HuH-7 (cell line): ENCODE measurements around the gene ITGAV.
A peak's percentile ranks its signal among the peaks of the same experiment; 100 is the strongest.

Experiments
- DNase-seq: peaks from one replicate; pipeline ENCODE4 v3.0.0; 2011; ENCODE audit warnings: low spot score

The ITGAV gene

GRCh38 chr2:186575302-186575701, 14.6 kb upstream of the ITGAV start:
- DNase-seq: no peak

DNA sequence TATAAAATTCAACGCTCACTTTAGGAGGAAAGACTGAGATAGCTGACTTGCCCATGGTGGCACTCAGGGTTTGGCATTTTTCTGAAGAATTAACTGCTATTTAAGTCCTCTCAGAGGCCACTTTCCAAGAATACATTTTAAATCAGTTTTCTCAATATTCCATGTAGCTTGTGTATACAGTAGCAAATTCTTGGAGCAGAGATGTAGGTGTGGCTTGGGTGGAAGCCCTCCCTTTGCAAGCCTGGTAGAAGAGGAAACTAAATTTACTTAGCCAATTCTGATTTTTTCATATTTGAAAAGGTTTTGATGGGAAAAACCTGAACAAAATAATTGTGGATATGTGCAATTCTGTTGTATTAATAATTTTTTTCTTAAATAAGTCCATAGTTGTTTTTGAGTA, 14.0 kb upstream of the ITGAV start:
- no peak for DNase-seq

DNA sequence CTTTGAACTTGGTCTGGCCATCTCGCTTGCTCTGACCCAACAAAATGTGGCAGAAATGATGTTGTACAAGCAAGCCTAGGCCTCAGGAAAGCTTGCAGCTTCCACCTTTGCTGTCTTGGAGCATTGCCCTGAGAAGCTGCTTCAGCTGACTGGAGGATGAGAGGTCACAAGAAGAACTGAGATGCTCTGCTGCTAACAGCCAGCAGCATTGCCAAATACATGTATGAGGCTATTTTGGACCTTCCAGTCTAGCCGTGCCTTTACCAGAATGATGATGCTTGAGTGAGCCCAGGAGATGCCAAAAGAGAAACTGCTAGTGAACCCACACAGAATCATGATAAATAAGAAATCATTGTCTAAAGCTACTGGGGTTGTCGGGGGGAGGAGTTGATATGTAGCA, 13.2 kb upstream of the ITGAV start:
- DNase-seq: no peak

- no peak for DNase-seq
Measured at GRCh38 chr2:186582698-186583097, 7.2 kb upstream of the ITGAV start.

DNA sequence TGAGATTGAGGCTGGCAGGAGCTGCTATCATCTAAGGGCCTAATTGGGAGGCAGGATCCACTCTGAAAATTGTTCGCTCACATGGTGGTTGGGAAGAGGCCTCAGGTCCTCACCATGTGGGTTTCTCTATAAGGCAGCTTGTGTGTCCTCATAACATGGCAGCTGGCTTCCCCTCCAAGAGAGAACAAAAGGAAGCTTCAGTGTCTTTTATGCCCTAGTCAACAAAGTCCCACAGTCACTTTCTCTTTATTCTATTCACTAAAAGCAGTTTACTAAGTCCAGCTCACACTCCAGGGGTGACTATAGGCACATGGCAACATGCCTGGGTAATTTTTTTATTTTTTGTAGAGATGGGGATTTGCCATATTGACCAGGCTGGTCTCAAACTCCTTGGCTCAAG, 5.8 kb upstream of the ITGAV start:
- no peak for DNase-seq

DNA sequence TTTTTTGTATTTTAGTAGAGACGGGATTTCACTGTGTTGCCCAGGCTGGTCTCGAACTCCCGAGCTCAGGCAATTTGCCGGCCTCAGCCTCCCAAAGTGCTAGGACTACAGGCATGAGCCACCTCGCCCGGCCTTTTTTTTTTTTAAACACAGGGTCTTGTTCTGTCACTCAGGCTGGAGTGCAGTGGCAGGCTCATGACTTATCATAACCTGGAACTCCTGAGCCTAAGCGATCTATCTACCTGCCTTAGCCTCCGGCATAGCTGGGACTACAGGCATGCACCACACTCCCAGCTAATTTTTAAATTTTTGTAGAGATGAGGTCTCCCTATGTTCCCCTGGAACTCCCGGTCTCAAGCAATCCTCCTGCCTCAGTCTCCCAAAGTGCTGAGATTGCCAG, 1.4 kb upstream of the ITGAV start:
- DNase-seq: no peak

DNA sequence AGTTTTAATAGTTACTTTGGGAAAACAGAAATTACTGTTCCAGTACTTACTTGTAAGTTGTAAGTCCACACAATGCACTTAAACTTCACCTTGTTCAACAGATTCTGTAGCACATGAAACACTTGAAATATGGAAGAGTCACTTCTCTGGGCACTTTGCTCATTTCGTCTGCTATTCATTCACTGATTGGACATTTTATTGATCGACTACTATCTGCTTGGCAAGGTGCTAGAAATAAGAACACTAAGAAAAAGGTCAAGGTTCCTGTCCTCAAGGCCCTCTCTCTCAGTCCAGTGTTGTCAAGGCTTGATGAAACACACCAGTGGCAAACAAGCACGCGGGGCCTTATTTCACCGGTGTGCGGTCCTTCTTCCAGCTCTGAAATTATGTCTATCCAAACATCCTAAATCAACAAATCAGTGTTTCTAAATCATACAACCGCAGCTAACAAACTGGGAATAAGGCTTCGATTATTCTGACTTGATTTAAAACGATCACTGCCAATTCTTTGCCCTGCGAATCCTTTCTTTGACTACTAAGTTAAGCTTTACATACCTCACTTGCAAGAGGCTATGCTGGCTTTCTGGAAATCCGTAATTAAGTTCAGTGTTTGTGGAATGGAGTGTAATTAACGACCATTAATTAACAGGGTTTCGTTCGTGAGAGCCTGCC, 780 bp upstream of the ITGAV start:
- DNase-seq: no peak

GRCh38 chr2:186590350-186590758, 498 bp downstream of the ITGAV start:
- no peak for DNase-seq

DNA sequence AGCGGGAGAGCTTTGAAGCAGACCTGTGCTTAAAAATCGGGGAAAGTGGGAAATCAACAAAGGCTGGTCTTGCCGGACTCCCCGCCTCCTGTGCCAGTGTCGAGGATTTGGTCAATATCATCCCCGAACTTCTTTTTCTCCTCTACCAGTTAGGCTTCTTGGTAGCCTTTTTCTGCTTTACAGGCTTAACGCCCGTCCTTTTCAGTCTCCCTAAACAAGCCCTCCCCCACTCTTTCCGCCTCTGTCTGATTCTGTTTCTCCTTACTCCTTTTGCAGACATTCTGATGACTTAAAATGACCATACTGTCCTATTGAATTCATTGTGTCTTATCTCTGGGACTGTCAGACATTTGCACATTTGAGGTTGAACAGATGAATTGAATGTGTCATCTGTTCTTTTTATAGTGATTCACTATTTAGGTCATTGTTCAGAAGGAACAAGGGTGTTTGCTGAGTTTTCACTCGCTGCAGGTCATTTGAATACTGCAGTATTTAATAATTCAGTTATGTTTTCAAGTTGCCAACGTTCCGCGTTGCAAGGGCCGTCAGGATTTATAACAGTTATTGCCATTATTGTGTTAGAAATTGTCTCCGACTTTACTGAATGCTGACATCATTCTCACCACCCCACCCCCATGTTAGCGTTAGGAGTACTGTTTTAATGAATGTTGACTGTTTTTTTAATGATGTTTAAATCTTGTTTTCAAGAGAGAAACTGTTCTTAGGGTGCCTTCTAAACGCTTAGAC, 1.1 kb downstream of the ITGAV start:
- DNase-seq: no peak

- no peak for DNase-seq
Measured at GRCh38 chr2:186591506-186591890, 1.6 kb downstream of the ITGAV start.

DNA sequence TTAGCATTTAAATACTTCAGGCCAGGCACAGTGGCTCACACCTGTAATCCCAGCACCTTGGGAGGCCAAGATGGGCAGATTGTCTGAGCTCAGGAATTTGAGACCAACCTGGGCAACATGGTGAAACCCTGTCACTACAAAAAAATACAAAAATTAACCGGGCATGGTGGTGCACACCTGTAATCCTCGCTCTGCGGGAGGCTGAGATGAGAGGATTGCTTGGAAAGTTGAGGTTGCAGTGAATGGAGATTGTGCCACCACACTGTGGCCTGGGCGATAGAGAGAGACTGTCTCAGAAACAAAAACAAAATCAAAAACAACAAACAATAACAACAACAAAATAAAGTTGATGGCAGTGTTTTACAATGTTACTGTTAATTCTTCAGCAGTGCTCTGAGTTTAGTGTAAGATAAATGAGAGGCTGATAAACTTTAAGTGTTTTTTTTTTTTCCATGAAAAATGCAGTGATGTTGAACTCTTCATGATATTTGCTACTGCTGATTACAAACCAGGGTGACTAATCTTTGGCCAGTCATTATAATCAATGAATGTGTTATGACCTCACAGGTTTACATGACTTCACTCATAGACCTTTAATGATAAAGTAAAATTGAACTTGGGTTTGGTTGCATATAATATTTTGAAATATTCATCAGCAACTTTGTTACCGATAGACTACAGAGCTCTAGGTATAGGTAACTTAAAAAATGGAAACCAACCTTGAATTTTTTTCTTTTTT, 2.5 kb downstream of the ITGAV start:
- DNase-seq: no peak

DNA sequence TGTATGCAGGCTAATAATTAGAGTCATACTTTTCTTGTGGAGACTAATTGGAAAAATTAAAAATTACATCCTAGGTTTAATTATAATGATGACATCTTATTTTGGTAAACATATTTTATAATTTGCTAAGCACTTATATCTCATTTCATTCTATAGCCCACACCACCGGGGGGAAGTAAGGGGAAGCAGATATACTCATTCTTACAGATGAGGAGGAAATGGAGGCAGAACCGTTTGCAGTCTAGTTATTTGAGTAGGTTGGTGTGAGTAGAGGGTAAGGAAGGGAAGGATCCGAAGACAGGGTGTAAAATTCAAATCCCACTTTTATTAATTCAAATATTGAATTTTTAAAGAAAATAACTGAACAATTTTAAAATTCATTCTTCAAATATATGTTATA, 3.7 kb downstream of the ITGAV start:
- DNase-seq: no peak

DNA sequence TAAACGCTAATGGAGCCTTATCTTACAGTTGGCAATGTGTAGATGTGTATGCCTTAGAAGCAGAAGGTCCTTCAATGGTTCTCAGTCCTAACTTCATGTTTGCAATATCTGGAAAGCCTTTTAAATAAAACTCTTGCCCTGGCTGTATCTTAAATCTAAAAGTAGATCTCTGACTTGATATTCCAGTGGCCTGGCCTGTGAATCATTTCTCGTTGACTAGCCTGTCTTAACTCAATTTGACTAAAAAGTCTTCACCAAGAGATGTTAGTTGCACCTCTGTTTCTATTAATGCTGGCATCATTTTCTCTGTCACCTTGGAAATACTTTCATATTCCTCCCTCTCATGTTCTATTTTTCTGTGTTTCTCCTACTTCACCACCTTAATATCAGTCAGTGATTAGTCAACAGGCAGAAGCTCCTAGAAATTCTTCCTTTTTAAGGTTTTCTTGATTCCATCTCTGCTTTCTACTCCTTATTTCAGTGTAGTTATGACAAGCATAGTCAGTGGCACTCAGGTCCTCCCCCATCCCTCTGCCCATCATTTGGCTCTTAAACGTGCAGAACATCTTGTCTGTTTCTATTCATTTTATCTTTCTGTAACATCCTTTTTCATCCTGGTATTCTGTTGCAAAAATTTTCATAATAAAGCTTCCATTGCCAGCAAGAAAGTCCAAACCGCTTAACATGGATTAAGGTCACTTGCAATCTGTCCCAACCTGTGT, 4.3 kb downstream of the ITGAV start:
- no peak for DNase-seq

- DNase-seq: peak; percentile 22
Measured at GRCh38 chr2:186595219-186595618, 5.4 kb downstream of the ITGAV start.

DNA sequence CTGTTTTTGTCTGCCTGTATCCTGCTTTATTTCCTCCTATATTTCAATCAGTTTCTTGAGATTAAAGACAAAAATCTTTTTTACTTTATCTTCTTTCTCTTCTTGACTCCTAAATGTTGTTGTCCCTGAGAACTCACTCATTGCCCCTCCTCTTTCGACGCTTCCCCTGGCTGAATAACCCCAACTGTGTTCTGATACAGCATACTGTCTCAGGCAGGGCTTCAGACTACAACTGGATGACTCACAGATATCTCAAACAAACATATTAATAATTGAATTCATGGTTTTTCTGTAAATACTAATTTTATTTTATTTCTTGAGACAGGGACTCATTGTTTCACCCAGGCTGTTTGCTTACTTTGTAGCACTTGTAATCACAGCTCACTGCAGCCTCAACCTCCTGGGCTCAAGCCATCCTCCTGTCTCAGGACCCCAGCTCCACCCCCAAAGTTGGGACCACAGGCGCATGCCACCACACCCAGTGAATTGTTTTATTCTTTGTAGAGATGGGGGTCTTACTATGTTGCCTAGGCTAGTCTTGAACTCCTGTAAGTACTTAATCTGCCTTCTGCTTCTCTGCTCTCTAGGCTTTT, 9.4 kb downstream of the ITGAV start:
- DNase-seq: no peak

- no peak for DNase-seq
Measured at GRCh38 chr2:186603286-186603685, 13.4 kb downstream of the ITGAV start.

DNA sequence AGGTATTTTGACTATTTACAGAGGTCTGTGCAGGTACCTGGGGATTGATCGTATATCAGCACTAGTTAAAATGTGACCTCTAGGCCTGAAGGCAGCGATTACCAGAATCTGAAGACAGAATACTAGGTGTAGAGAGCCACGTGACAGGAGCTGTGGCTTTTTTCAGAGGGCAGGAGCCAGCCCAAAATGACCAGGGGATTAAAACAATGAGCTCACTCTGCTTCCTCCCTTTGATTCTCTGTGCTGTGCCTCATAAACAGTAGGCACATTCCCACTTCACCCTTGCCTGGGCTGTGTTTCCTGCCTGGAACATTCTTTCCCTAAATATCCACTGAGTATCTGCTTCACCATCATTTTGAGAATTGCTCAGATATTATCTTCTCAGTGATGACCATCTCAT, 15.2 kb downstream of the ITGAV start:
- no peak for DNase-seq

DNA sequence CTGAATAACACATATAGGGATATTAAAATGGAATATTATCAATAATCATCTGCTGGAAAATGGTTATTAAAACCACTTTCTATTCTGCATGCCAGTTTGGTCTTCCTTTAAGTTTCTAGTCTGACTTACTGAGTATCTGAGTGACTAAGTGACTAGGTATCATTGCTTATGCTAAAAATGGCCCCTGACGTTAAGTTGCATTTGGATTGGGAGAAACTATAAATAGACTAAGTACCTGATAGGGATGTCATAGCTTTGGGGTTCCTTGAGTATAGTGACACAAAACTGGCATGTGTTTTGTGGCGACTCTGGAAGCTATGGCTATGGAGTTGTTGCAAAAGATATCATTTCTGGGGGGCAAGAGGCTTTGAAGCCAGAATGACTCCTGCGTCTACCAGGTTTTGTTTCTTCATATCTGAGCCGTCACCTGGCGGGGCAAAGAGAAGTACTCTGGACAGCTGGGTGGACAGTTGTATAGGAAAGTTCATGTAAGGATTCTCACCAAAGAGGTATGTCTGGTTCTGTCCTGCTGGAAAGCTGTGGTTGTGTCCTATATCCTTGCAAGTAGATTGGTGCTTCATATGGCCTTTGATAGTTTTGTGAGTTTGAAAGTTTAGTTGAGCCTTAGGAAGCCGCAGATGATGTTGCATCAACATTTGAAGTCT, 17.9 kb downstream of the ITGAV start:
- no peak for DNase-seq

- no peak for DNase-seq
Measured at GRCh38 chr2:186610785-186611184, 20.9 kb downstream of the ITGAV start.

DNA sequence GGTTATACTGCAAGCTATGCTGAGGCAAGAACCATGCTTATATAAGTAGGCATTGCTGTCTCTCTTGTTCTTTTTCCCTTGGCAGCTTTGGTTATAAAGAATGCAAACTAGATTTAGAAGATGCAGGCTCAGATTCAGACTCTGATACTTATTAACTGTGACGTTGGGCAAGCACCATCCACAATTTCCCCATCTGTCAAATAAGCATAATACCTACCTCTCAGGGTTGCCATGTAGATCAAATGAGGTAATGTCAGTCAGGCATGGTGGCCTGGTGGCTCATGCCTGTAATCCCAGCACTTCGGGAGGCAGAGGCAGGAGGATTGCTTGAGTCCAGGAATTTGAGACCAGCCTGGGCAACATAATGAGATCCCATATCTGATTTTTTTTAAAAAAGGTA, 21.7 kb downstream of the ITGAV start:
- no peak for DNase-seq

DNA sequence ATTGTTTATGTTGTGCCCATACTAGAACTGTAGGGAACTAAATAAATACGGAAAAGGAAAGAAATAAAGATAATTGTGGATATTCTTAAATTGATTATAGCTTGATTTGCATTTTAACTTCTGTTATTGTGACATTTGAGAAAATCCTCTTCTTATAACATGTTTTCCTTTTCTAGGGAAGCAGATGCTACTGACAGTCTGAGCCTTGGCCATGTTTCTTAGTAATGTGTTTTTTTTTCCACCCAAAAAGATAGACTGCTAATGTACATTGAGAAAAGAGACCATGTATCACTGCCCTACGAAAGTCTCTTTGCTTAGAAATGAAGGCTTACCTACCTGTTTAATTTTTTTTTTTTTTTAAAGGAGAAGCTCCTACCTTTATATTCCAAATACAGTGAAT, 22.2 kb downstream of the ITGAV start:
- no peak for DNase-seq
